GM21786 (cell line): Measurements from ENCODE around the gene LONP2.
"Not testable (repeated sequence)": the region's sequence is repeated elsewhere in the genome, so short reads cannot be mapped to it uniquely, and the experiment has no call there.

ENCODE experiments used
- ATAC-seq: cut with Tn5 transposase; IDR thresholded peaks from one replicate; pipeline ENCODE4 v1.9.1; 2021; ENCODE audit not compliant: unreplicated experiment

Gene LONP2

GRCh38 chr16:48330189-48330840, 86.2 kb downstream of the LONP2 start:
- no peak for ATAC-seq

GRCh38 chr16:48330841-48331192, 86.7 kb downstream of the LONP2 start:
- ATAC-seq, result no peak

GRCh38 chr16:48332978-48333377, 88.9 kb downstream of the LONP2 start:
- ATAC-seq, result no peak

- no peak for ATAC-seq
These were observed 90.2 kb downstream of the LONP2 start for GRCh38 chr16:48334325-48334724.

GRCh38 chr16:48335961-48336360, 91.9 kb downstream of the LONP2 start:
- ATAC-seq, result no peak

GRCh38 chr16:48340054-48340453, 96.0 kb downstream of the LONP2 start:
- no peak for ATAC-seq

- ATAC-seq, result no peak
These were observed 98.5 kb downstream of the LONP2 start for GRCh38 chr16:48342591-48342990.

- ATAC-seq, result no peak
These were observed 103.2 kb downstream of the LONP2 start for GRCh38 chr16:48347191-48347865.

GRCh38 chr16:48347980-48348379, 103.9 kb downstream of the LONP2 start:
- no peak for ATAC-seq

GRCh38 chr16:48350736-48351135, 106.6 kb downstream of the LONP2 start:
- no peak for ATAC-seq

- no peak for ATAC-seq
These were observed 108.7 kb downstream of the LONP2 start for GRCh38 chr16:48352648-48353390.

GRCh38 chr16:48353565-48354163, 109.6 kb downstream of the LONP2 start:
- ATAC-seq, result peak; percentile 82

- not testable (repeated sequence) for ATAC-seq
These were observed 110.3 kb downstream of the LONP2 start for GRCh38 chr16:48354385-48354784.

- no peak for ATAC-seq
These were observed 111.1 kb downstream of the LONP2 start for GRCh38 chr16:48354877-48355855.

GRCh38 chr16:48356633-48357376, 112.7 kb downstream of the LONP2 start:
- no peak for ATAC-seq

- no peak for ATAC-seq
These were observed 114.3 kb downstream of the LONP2 start for GRCh38 chr16:48358419-48358818.

- ATAC-seq, result no peak
These were observed 115.9 kb downstream of the LONP2 start for GRCh38 chr16:48359983-48360382.

GRCh38 chr16:48361012-48361411, 116.9 kb downstream of the LONP2 start:
- ATAC-seq, result no peak

GRCh38 chr16:48361540-48362144, 117.5 kb downstream of the LONP2 start:
- no peak for ATAC-seq
